Esophagus squamous epithelium (tissue), 4 donors: ENCODE measurements around the gene NEK1.

Experiments
- CTCF ChIP-seq, 6 experiments: fragments of 450-650 bp in 4 of 6; fragments of 200-600 bp in 2 of 6; sonication (generic) in 2 of 6; IDR thresholded peaks; one replicate each; pipeline ENCODE4 v1.5.1; 2016 to 2019; ENCODE audit warnings: antibody characterized with exemption in 6 of 6, mild to moderate bottlenecking in 4 of 6, moderate library complexity in 4 of 6
- POLR2A ChIP-seq, 4 donors: fragments of 450-650 bp; IDR thresholded peaks; one replicate each; pipeline ENCODE4 v1.6.1; 2017; ENCODE audit warnings: antibody characterized with exemption in 4 of 4, mild to moderate bottlenecking in 4 of 4, moderate library complexity in 3 of 4

- no peak for TF ChIP-seq POLR2A (IDR thresholded peaks at IDR 0.05)
- no peak for TF ChIP-seq CTCF (IDR thresholded peaks at IDR 0.05)
Measured at GRCh38 chr4:169593050-169593560, 19.3 kb downstream of the NEK1 start.
